Fibroblast of lung (primary cell): Measurements from ENCODE around the gene DUSP11. TPM values are rescaled to one million over a fixed set of nuclear protein-coding genes. Genes with fewer than 3 reads are reported as not detected.
"Not testable (repeated sequence)": the region's sequence is repeated elsewhere in the genome, so short reads cannot be mapped to it uniquely, and the experiment has no call there.

Experiments used
- DNase-seq, 2 donors: peaks; one replicate each; pipeline versions ENCODE4 v3.0.0 to v3.0.0-alpha.2; 2010; ENCODE audit warnings: low read depth in 2 of 2
- H2AFZ ChIP-seq: 2 replicates; pipeline ENCODE4 v1.5.1; 2012; ENCODE audit warnings: low read length, control low read depth, inconsistent platforms
- H3K27ac ChIP-seq: 2 replicates; pipeline ENCODE4 v1.5.1; 2011; ENCODE audit warnings: low read length, control low read depth; ENCODE audit not compliant: insufficient read depth
- H3K27me3 ChIP-seq: 2 replicates; pipeline ENCODE4 v1.5.1; 2011; ENCODE audit warnings: mild to moderate bottlenecking, low read length; ENCODE audit not compliant: control insufficient read depth, insufficient read depth
- H3K36me3 ChIP-seq: 2 replicates; pipeline ENCODE4 v1.5.1; 2011; ENCODE audit warnings: low read length; ENCODE audit not compliant: control insufficient read depth, insufficient read depth
- H3K4me1 ChIP-seq: 2 replicates; pipeline ENCODE4 v1.5.1; 2011; ENCODE audit warnings: low read length; ENCODE audit not compliant: control insufficient read depth, insufficient read depth; ENCODE audit errors: extremely low read depth
- H3K4me2 ChIP-seq: 2 replicates; pipeline ENCODE4 v1.5.1; 2011; ENCODE audit warnings: low read length, control low read depth; ENCODE audit not compliant: insufficient read depth; ENCODE audit errors: extremely low read depth
- H3K4me3 ChIP-seq, 4 experiments: fragments of 200-600 bp in 1 of 4; sonication (generic) in 1 of 4; replicated peaks in 1 of 4; 2 replicates each; pipeline ENCODE4 v1.5.1; 2011 to 2016; ENCODE audit warnings: low read length in 4 of 4, low read depth in 3 of 4, mild to moderate bottlenecking in 3 of 4, control low read depth in 2 of 4, inconsistent platforms in 1 of 4, mixed read lengths in 1 of 4; ENCODE audit not compliant: insufficient read depth in 1 of 4; ENCODE audit errors: control extremely low read depth in 1 of 4
- H3K79me2 ChIP-seq: 2 replicates; pipeline ENCODE4 v1.5.1; 2012; ENCODE audit warnings: mild to moderate bottlenecking, low read length, inconsistent platforms; ENCODE audit not compliant: control insufficient read depth, insufficient read depth
- H3K9ac ChIP-seq: 2 replicates; pipeline ENCODE4 v1.5.1; 2011; ENCODE audit warnings: mild to moderate bottlenecking, low read length, control low read depth; ENCODE audit not compliant: insufficient read depth
- H3K9me3 ChIP-seq: 2 replicates; pipeline ENCODE4 v1.5.1; 2012; ENCODE audit warnings: low read depth, low read length; ENCODE audit not compliant: control insufficient read depth, insufficient read depth
- H4K20me1 ChIP-seq: 2 replicates; pipeline ENCODE4 v1.5.1; 2011; ENCODE audit warnings: low read length; ENCODE audit not compliant: control insufficient read depth, insufficient read depth; ENCODE audit errors: extremely low read depth
- CTCF ChIP-seq, 2 donors: IDR thresholded peaks in 1 of 2; conservative IDR thresholded peaks in 1 of 2; 1 replicate in 1 of 2; 2 replicates in 1 of 2; pipeline ENCODE4 v1.5.1; 2011 to 2012; ENCODE audit warnings: low read length in 2 of 2, control low read depth in 1 of 2, inconsistent platforms in 1 of 2, low read depth in 1 of 2, mild to moderate bottlenecking in 1 of 2
- EZH2 ChIP-seq: IDR thresholded peaks from 2 replicates; pipeline ENCODE4 v1.5.1; 2012; ENCODE audit warnings: low read length, control low read depth, mild to moderate bottlenecking; ENCODE audit errors: missing control alignments
- polyA plus RNA-seq, 2 donors: library from polyadenylated mRNA; depleted of rRNA in 1 of 2; stranded (reverse) in 1 of 2; unstranded in 1 of 2; fragments of >200 nt; gene quantifications; 2 replicates each; pipeline ENCODE4 v1.2.1, GENCODE V29; 2011 to 2012; ENCODE audit warnings: missing spikeins in 1 of 2
- total RNA-seq: library from RNA; depleted of rRNA; stranded (reverse); fragments of >200 nt; gene quantifications from 2 replicates; pipeline ENCODE4 v1.2.1, GENCODE V29; 2014

DUSP11 gene
- total and polyA plus RNA-seq, 2 donors (not counting 1 experiment from before 2014, with no cell fraction given): 31.7 to 38.0 TPM

- Histone ChIP-seq H3K4me1 (no peaks in the 10 kb centered on the region), H3K9me3 (no peaks in the 10 kb centered on the region), H3K27ac (no peak overlapping the region), H3K4me3 (no peak overlapping the region), H3K36me3 (peaks cover 6% of the 10 kb centered on the region), H2AFZ (no peak overlapping the region), H3K4me2 (no peak overlapping the region), H3K9ac (no peak overlapping the region), H4K20me1 (no peaks in the 10 kb centered on the region), H3K79me2 (no peaks in the 10 kb centered on the region), H3K27me3 (no peaks in the 10 kb centered on the region)
- no peak for TF ChIP-seq CTCF (conservative IDR thresholded peaks at IDR 0.05 in 1 of 2, IDR thresholded peaks at IDR 0.05 in 1 of 2; ENCODE audit: low read depth in 1 of 2, low read length in 2 of 2)
- TF ChIP-seq EZH2: no peak
- no peak for DNase-seq
These were observed 51.9 kb downstream of the DUSP11 start for GRCh38 chr2:73728043-73728442.

- H3K27ac ChIP-seq, H3K36me3 ChIP-seq, H4K20me1 ChIP-seq, H3K4me2 ChIP-seq, H3K9me3 ChIP-seq, H3K4me1 ChIP-seq, H3K9ac ChIP-seq, H3K4me3 ChIP-seq, DNase-seq, H3K79me2 ChIP-seq, H2AFZ ChIP-seq, H3K27me3 ChIP-seq: not testable (repeated sequence)
These were observed 53.2 kb downstream of the DUSP11 start for GRCh38 chr2:73726657-73727056.

GRCh38 chr2:73718851-73719621, 60.9 kb downstream of the DUSP11 start:
- no peaks in the 10 kb centered on the region for H3K79me2 ChIP-seq
- TF ChIP-seq EZH2 (no peak), CTCF (conservative IDR thresholded peaks at IDR 0.05 in 1 of 2, IDR thresholded peaks at IDR 0.05 in 1 of 2; ENCODE audit: low read depth in 1 of 2, low read length in 2 of 2) (no peak)
- DNase-seq: no peak
- no peaks in the 10 kb centered on the region for H4K20me1 ChIP-seq
- no peaks in the 10 kb centered on the region for H3K36me3 ChIP-seq
- no peak overlapping the region for H3K4me2 ChIP-seq
- H3K4me3 ChIP-seq: no peak overlapping the region
- H3K27me3 ChIP-seq: no peaks in the 10 kb centered on the region
- H3K4me1 ChIP-seq: no peaks in the 10 kb centered on the region
- no peak overlapping the region for H3K9ac ChIP-seq
- no peak overlapping the region for H2AFZ ChIP-seq
- H3K27ac ChIP-seq: no peak overlapping the region
- H3K9me3 ChIP-seq: no peaks in the 10 kb centered on the region
